ENCODE data around the gene VAT1L. TPM values are rescaled to one million over a fixed set of nuclear protein-coding genes. Genes with fewer than 3 reads are reported as not detected.

The VAT1L gene
- total RNA-seq (2014; rRNA removed; shearing (Covaris generic)) (6.2 and 7.1 TPM in 2 replicates), polyA plus RNA-seq (2016; fragmentation: Nextera tagmentation; extraction: Ambion mirVana) (6.2 and 6.4 TPM in 2 replicates)

GRCh38 chr16:77788181-77789084 lies at the start of gene VAT1L:
VAT1L (plus strand) TSS chr16:77788564; CDS start chr16:77788683, 119 bp downstream.
- TF ChIP-seq EZH2 (IDR thresholded peaks at IDR 0.05; ENCODE audit: insufficient read depth, poor library complexity, severe bottlenecking) (no peak), EZH2phosphoT487 (IDR thresholded peaks at IDR 0.05; ENCODE audit: insufficient read depth, low read depth) (no peak)
- Histone ChIP-seq H3K27ac (no peak within 1 kb of the TSS), H3K4me1 (ENCODE audit: insufficient read depth) (no peaks in the 10 kb centered on the region), H3F3A (ENCODE audit: insufficient read depth) (no peaks in the 10 kb centered on the region), H3K27me3 (replicated peaks; ENCODE audit: insufficient read depth) (0 out of 2 replicates have a peak, but pooled peaks cover 4% of the 10 kb centered on the region), H2AFZ (peak within 1 kb of the TSS; percentile 88), H3K79me2 (ENCODE audit: insufficient read depth) (no peaks in the 10 kb centered on the region), H3K9me2 (ENCODE audit: insufficient read depth) (no peaks in the 10 kb centered on the region), H3K9ac (peak within 1 kb of the TSS; percentile 26; the same call in 1 of the 2 replicates), H3K36me3 (ENCODE audit: low read depth) (no peaks in the 10 kb centered on the region), H4K20me1 (ENCODE audit: insufficient read depth) (no peaks in the 10 kb centered on the region), H3K9me3 (ENCODE audit: low read depth) (no peaks in the 10 kb centered on the region), H3K4me2 (ENCODE audit: unreplicated experiment) (peak within 1 kb of the TSS; percentile 90), H3K4me3 (peak within 1 kb of the TSS; percentile 86)
- in situ Hi-C loops (cut with MboI), result no loop called here
- WGBS, 2 experiments (ENCODE audit: low coverage in 1 of 2, low lambda C conversion rate in 2 of 2, missing lambda C conversion rate in 2 of 2), result 1% methylated on average over 67 to 72 of the region's 78 CpGs
- DNase-seq, result peak; percentile 79

- TF ChIP-seq EZH2 (IDR thresholded peaks at IDR 0.05; ENCODE audit: insufficient read depth, poor library complexity, severe bottlenecking) (no peak), EZH2phosphoT487 (IDR thresholded peaks at IDR 0.05; ENCODE audit: insufficient read depth, low read depth) (no peak)
- H3K9ac ChIP-seq, result no peak overlapping the region
- H3K9me3 ChIP-seq (ENCODE audit: low read depth), result no peaks in the 10 kb centered on the region
- no peak overlapping the region for H2AFZ ChIP-seq
- H3K79me2 ChIP-seq (ENCODE audit: insufficient read depth), result no peaks in the 10 kb centered on the region
- no peaks in the 10 kb centered on the region for H4K20me1 ChIP-seq (ENCODE audit: insufficient read depth)
- H3K4me2 ChIP-seq (ENCODE audit: unreplicated experiment), result no peak overlapping the region
- 89 to 90% methylated on average over 10 of the region's 10 CpGs for WGBS, 2 experiments (ENCODE audit: low coverage in 1 of 2, low lambda C conversion rate in 2 of 2, missing lambda C conversion rate in 2 of 2)
- in situ Hi-C loops (cut with MboI), result no loop called here
- no peak overlapping the region for H3K4me3 ChIP-seq
- no peaks in the 10 kb centered on the region for H3K9me2 ChIP-seq (ENCODE audit: insufficient read depth)
- DNase-seq, result no peak
- H3F3A ChIP-seq (ENCODE audit: insufficient read depth), result no peaks in the 10 kb centered on the region
- H3K27ac ChIP-seq, result no peak overlapping the region
- H3K36me3 ChIP-seq (ENCODE audit: low read depth), result no peaks in the 10 kb centered on the region
- no peaks in the 10 kb centered on the region for H3K27me3 ChIP-seq (replicated peaks; ENCODE audit: insufficient read depth)
- no peaks in the 10 kb centered on the region; the same call in 1 of the 2 replicates for H3K4me1 ChIP-seq (ENCODE audit: insufficient read depth)
Observed at GRCh38 chr16:77738706-77739558, 49.4 kb upstream of the VAT1L start.

GRCh38 chr16:77739559-77739892 lies 48.8 kb upstream of the VAT1L start:
- Histone ChIP-seq H3K27me3 (replicated peaks; ENCODE audit: insufficient read depth) (no peaks in the 10 kb centered on the region), H3K79me2 (ENCODE audit: insufficient read depth) (no peaks in the 10 kb centered on the region), H3F3A (ENCODE audit: insufficient read depth) (no peaks in the 10 kb centered on the region), H4K20me1 (ENCODE audit: insufficient read depth) (no peaks in the 10 kb centered on the region), H3K36me3 (ENCODE audit: low read depth) (no peaks in the 10 kb centered on the region), H2AFZ (no peak overlapping the region), H3K4me1 (ENCODE audit: insufficient read depth) (no peaks in the 10 kb centered on the region; the same call in 1 of the 2 replicates), H3K9me2 (ENCODE audit: insufficient read depth) (no peaks in the 10 kb centered on the region), H3K9ac (no peak overlapping the region), H3K4me2 (ENCODE audit: unreplicated experiment) (no peak overlapping the region), H3K4me3 (no peak overlapping the region), H3K9me3 (ENCODE audit: low read depth) (no peaks in the 10 kb centered on the region), H3K27ac (no peak overlapping the region)
- 53 to 70% methylated on average over 1 of the region's 1 CpG for WGBS, 2 experiments (ENCODE audit: low coverage in 1 of 2, low lambda C conversion rate in 2 of 2, missing lambda C conversion rate in 2 of 2)
- in situ Hi-C loops (cut with MboI), result no loop called here
- TF ChIP-seq EZH2 (IDR thresholded peaks at IDR 0.05; ENCODE audit: insufficient read depth, poor library complexity, severe bottlenecking) (no peak), EZH2phosphoT487 (IDR thresholded peaks at IDR 0.05; ENCODE audit: insufficient read depth, low read depth) (no peak)
- DNase-seq, result peak; percentile 24

GRCh38 chr16:77744141-77744540 lies 44.2 kb upstream of the VAT1L start:
- no peaks in the 10 kb centered on the region for H3F3A ChIP-seq (ENCODE audit: insufficient read depth)
- no peaks in the 10 kb centered on the region for H3K36me3 ChIP-seq (ENCODE audit: low read depth)
- in situ Hi-C loops (cut with MboI), result no loop called here
- H3K9me2 ChIP-seq (ENCODE audit: insufficient read depth), result no peaks in the 10 kb centered on the region
- no peaks in the 10 kb centered on the region for H3K79me2 ChIP-seq (ENCODE audit: insufficient read depth)
- no peak overlapping the region for H3K4me2 ChIP-seq (ENCODE audit: unreplicated experiment)
- no peaks in the 10 kb centered on the region for H4K20me1 ChIP-seq (ENCODE audit: insufficient read depth)
- H3K27ac ChIP-seq, result no peak overlapping the region
- no peak overlapping the region for H3K4me3 ChIP-seq
- DNase-seq, result no peak
- TF ChIP-seq EZH2 (IDR thresholded peaks at IDR 0.05; ENCODE audit: insufficient read depth, poor library complexity, severe bottlenecking) (no peak), EZH2phosphoT487 (IDR thresholded peaks at IDR 0.05; ENCODE audit: insufficient read depth, low read depth) (no peak)
- H2AFZ ChIP-seq, result no peak overlapping the region
- no peak overlapping the region for H3K9ac ChIP-seq
- H3K9me3 ChIP-seq (ENCODE audit: low read depth), result no peaks in the 10 kb centered on the region
- WGBS, 2 experiments (ENCODE audit: low coverage in 1 of 2, low lambda C conversion rate in 2 of 2, missing lambda C conversion rate in 2 of 2), result 80 to 81% methylated on average over 4 of the region's 4 CpGs
- H3K4me1 ChIP-seq (ENCODE audit: insufficient read depth), result no peaks in the 10 kb centered on the region; the same call in 1 of the 2 replicates
- H3K27me3 ChIP-seq (replicated peaks; ENCODE audit: insufficient read depth), result peaks cover 6% of the 10 kb centered on the region
